ENCODE results near the gene MARK4.

The MARK4 gene

GRCh38 chr19:45302416-45302815 lies 51.3 kb downstream of the MARK4 start:
- H3K27me3 ChIP-seq (ENCODE audit: low read length) = no peaks in the 10 kb centered on the region
- no peak for TF ChIP-seq EZH2phosphoT487 (conservative IDR thresholded peaks at IDR 0.05; ENCODE audit: low read length)
- TF ChIP-seq, protein P1, sequence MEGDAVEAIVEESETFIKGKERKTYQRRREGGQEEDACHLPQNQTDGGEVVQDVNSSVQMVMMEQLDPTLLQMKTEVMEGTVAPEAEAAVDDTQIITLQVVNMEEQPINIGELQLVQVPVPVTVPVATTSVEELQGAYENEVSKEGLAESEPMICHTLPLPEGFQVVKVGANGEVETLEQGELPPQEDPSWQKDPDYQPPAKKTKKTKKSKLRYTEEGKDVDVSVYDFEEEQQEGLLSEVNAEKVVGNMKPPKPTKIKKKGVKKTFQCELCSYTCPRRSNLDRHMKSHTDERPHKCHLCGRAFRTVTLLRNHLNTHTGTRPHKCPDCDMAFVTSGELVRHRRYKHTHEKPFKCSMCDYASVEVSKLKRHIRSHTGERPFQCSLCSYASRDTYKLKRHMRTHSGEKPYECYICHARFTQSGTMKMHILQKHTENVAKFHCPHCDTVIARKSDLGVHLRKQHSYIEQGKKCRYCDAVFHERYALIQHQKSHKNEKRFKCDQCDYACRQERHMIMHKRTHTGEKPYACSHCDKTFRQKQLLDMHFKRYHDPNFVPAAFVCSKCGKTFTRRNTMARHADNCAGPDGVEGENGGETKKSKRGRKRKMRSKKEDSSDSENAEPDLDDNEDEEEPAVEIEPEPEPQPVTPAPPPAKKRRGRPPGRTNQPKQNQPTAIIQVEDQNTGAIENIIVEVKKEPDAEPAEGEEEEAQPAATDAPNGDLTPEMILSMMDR (IDR thresholded peaks at IDR 0.05; ENCODE audit: insufficient read depth, low read length, poor library complexity, severe bottlenecking) = no peak
- no peaks in the 10 kb centered on the region for H3F3A ChIP-seq (ENCODE audit: insufficient read depth)
- no peak overlapping the region for H3K27ac ChIP-seq (ENCODE audit: low read depth, low read length)
- no peak overlapping the region for H3K4me3 ChIP-seq (ENCODE audit: insufficient read depth, low read length, poor library complexity, severe bottlenecking)
- no peak overlapping the region for H3K4me2 ChIP-seq (ENCODE audit: low read depth, low read length, poor library complexity, severe bottlenecking)
- H3K9ac ChIP-seq (ENCODE audit: low read length) = no peak overlapping the region
- H4K20me1 ChIP-seq (ENCODE audit: low read depth, low read length) = no peaks in the 10 kb centered on the region
- H3K9me3 ChIP-seq (ENCODE audit: insufficient read depth, low read length) = no peaks in the 10 kb centered on the region
- H3K79me2 ChIP-seq (ENCODE audit: insufficient read depth, low read length) = no peaks in the 10 kb centered on the region
- H2AFZ ChIP-seq (ENCODE audit: low read depth, low read length, severe bottlenecking) = no peak overlapping the region
- H3K36me3 ChIP-seq (ENCODE audit: low read length) = no peaks in the 10 kb centered on the region
- H3K9me2 ChIP-seq (replicated peaks; ENCODE audit: insufficient read depth, low read length) = no peaks in the 10 kb centered on the region

DNA sequence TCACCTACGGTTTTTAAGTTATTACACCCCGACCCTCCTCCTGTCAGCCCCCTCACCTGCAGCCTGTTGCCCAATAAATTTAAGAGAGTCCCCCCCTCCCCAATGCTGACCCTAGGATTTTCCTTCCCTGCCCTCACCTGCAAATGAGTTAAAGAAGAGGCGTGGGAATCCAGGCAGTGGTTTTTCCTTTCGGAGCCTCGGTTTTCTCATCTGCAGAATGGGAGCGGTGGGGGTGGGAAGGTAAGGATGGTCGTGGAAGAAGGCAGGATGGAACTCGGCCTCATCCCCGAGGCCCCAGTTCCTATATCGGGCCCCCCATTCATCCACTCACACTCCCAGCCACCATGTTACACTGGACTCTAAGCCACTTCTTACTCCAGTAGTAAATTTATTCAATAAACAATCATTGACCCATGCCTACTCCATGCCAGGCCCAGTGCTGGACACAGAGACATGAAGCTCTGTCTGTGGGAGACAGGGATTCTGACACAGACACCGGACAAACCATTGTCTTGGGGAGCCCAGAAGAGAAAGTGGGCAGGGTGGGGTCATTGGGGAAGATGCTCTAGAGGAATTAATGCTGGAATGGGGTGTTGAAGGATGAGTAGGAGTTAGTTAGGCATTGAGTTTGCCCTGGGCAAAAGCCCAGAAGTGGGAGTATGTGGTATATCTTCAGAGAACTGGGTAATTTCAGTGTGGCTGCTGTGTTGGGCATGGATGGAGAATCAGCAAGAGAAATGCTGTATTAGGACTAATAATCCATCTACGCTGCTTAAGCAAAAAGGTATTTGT lies 52.4 kb downstream of the MARK4 start:
- Histone ChIP-seq H3K9me2 (replicated peaks; ENCODE audit: insufficient read depth, low read length) (no peaks in the 10 kb centered on the region), H3K79me2 (ENCODE audit: insufficient read depth, low read length) (no peaks in the 10 kb centered on the region), H3K9me3 (ENCODE audit: insufficient read depth, low read length) (no peaks in the 10 kb centered on the region), H3K4me3 (ENCODE audit: insufficient read depth, low read length, poor library complexity, severe bottlenecking) (no peak overlapping the region), H4K20me1 (ENCODE audit: low read depth, low read length) (no peaks in the 10 kb centered on the region), H3K9ac (ENCODE audit: low read length) (no peak overlapping the region), H3K27me3 (ENCODE audit: low read length) (no peaks in the 10 kb centered on the region), H3K36me3 (ENCODE audit: low read length) (no peaks in the 10 kb centered on the region), H3F3A (ENCODE audit: insufficient read depth) (no peaks in the 10 kb centered on the region), H3K27ac (ENCODE audit: low read depth, low read length) (no peak overlapping the region), H2AFZ (ENCODE audit: low read depth, low read length, severe bottlenecking) (no peak overlapping the region), H3K4me2 (ENCODE audit: low read depth, low read length, poor library complexity, severe bottlenecking) (no peak overlapping the region)
- no peak for TF ChIP-seq EZH2phosphoT487 (conservative IDR thresholded peaks at IDR 0.05; ENCODE audit: low read length)
- TF ChIP-seq, protein P1 (IDR thresholded peaks at IDR 0.05; ENCODE audit: insufficient read depth, low read length, poor library complexity, severe bottlenecking) = no peak

DNA sequence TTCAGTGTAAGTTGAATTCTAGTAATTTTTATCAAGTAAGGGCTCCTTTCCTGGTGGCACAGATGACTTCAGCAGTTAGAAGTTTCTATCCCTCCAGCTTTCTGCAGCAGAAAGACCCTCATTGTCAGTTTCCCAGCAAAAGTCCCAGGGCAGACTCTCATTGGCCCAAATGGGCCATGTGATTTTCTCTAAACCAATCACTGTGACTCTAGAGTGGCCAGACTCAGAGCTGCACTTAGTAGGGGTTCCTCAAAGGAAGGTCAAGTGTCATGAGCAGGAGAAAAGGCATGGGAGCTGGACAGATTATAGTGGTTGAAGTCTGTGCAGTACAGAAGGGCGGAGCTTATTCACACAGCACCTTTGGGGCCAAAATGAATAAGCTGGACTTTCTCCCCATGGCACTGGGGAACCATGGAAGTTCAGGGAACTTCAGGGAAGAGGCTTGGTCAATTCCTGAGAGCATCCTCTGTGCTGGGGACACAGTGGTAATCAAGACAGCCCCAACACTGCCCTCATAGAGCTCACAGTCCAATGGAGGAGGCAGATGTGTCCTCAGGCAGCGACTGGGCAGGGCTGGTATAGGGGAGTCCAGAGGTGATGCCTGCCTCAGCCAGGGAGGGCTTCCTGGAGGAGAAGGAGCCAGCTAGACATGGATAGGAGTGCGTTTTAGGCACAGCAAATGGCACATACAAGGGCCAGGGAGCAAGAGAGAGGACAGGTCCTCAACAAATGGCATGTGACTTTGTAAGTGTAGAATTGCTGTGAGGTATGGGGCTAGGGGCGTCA lies 53.3 kb downstream of the MARK4 start:
- Histone ChIP-seq H3K9me3 (ENCODE audit: insufficient read depth, low read length) (no peaks in the 10 kb centered on the region), H3K27ac (ENCODE audit: low read depth, low read length) (no peak overlapping the region), H3K36me3 (ENCODE audit: low read length) (no peaks in the 10 kb centered on the region), H3F3A (ENCODE audit: insufficient read depth) (no peaks in the 10 kb centered on the region), H2AFZ (ENCODE audit: low read depth, low read length, severe bottlenecking) (no peak overlapping the region), H3K4me2 (ENCODE audit: low read depth, low read length, poor library complexity, severe bottlenecking) (no peak overlapping the region), H3K9ac (ENCODE audit: low read length) (no peak overlapping the region), H3K4me3 (ENCODE audit: insufficient read depth, low read length, poor library complexity, severe bottlenecking) (no peak overlapping the region), H3K9me2 (replicated peaks; ENCODE audit: insufficient read depth, low read length) (no peaks in the 10 kb centered on the region), H3K79me2 (ENCODE audit: insufficient read depth, low read length) (no peaks in the 10 kb centered on the region), H4K20me1 (ENCODE audit: low read depth, low read length) (no peaks in the 10 kb centered on the region), H3K27me3 (ENCODE audit: low read length) (no peaks in the 10 kb centered on the region)
- TF ChIP-seq, protein P1 (IDR thresholded peaks at IDR 0.05; ENCODE audit: insufficient read depth, low read length, poor library complexity, severe bottlenecking) = no peak
- no peak for TF ChIP-seq EZH2phosphoT487 (conservative IDR thresholded peaks at IDR 0.05; ENCODE audit: low read length)

Measured in SU-DHL-6 (cell line).